ENCODE measurements around the gene ZSWIM5.

DNA sequence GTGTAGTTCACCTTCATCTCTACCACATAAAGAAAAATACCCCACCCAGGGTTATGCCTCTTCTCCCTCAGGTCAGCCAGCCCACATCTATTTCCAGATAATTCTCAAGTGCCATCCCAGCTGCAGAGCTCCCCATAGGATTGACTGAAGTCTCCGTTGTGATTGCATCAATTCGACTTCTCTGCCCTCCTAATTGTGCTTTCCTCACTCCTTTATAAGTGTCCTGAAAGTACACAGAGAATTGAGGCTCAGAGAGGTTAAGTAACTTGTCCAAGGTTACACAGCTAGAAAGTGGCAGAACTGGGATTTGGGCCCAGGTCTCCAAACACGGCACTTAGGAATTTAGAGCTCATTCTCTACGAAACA, 15.0 kb downstream of the ZSWIM5 start:
- TF ChIP-seq, protein P1, sequence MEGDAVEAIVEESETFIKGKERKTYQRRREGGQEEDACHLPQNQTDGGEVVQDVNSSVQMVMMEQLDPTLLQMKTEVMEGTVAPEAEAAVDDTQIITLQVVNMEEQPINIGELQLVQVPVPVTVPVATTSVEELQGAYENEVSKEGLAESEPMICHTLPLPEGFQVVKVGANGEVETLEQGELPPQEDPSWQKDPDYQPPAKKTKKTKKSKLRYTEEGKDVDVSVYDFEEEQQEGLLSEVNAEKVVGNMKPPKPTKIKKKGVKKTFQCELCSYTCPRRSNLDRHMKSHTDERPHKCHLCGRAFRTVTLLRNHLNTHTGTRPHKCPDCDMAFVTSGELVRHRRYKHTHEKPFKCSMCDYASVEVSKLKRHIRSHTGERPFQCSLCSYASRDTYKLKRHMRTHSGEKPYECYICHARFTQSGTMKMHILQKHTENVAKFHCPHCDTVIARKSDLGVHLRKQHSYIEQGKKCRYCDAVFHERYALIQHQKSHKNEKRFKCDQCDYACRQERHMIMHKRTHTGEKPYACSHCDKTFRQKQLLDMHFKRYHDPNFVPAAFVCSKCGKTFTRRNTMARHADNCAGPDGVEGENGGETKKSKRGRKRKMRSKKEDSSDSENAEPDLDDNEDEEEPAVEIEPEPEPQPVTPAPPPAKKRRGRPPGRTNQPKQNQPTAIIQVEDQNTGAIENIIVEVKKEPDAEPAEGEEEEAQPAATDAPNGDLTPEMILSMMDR (IDR thresholded peaks at IDR 0.05), result no peak
- TF ChIP-seq POLR2A (IDR thresholded peaks at IDR 0.05), result no peak

Measured in lower leg skin (tissue), 3 donors.